Measurements from ENCODE around the gene LAMC2. TPM values are rescaled to one million over a fixed set of nuclear protein-coding genes. Genes with fewer than 3 reads are reported as not detected.

LAMC2 gene
- polyA plus RNA-seq, 1 donor (not counting 4 experiments of a cell fraction or from before 2014, with no cell fraction given), result 1,627 TPM

- no peak for TF ChIP-seq CTCF (optimal IDR thresholded peaks at IDR 0.05 in 1 of 3, IDR thresholded peaks at IDR 0.05 in 1 of 3, conservative IDR thresholded peaks at IDR 0.05 in 1 of 3; ENCODE audit: extremely low read depth in 1 of 3, insufficient read depth in 2 of 3, low read length in 3 of 3)
- no peak for TF ChIP-seq EZH2 (IDR thresholded peaks at IDR 0.05; ENCODE audit: low read length)
- H3K9me3 ChIP-seq (ENCODE audit: control insufficient read depth, low read depth, low read length), result no peaks in the 10 kb centered on the region
- FAIRE-seq (no peak), DNase-seq (ENCODE audit: low read depth, low spot score) (no peak)
- H3K9me1 ChIP-seq (ENCODE audit: control insufficient read depth, extremely low read depth, insufficient read depth, low read length), result no peaks in the 10 kb centered on the region
- no peak overlapping the region for H3K4me3 ChIP-seq (ENCODE audit: control insufficient read depth in 2 of 3, extremely low read depth in 1 of 3, insufficient read depth in 2 of 3, low read depth in 1 of 3, low read length in 3 of 3)
- peak overlapping the region; percentile 46 for H2AFZ ChIP-seq (ENCODE audit: control insufficient read depth, low read length)
- no peak overlapping the region for H3K4me2 ChIP-seq (ENCODE audit: control insufficient read depth, extremely low read depth, insufficient read depth, low read depth, low read length)
- H3K27ac ChIP-seq (ENCODE audit: control insufficient read depth, insufficient read depth, low read length), result no peak overlapping the region
- H3K36me3 ChIP-seq (ENCODE audit: control insufficient read depth in 2 of 2, extremely low read depth in 1 of 2, insufficient read depth in 2 of 2, low read length in 2 of 2), result no peaks in the 10 kb centered on the region
- H3K9ac ChIP-seq (ENCODE audit: control insufficient read depth, extremely low read depth, insufficient read depth, low read length), result no peak overlapping the region
- H3K4me1 ChIP-seq (ENCODE audit: control insufficient read depth, extremely low read depth, insufficient read depth, low read length), result peaks cover 26% of the 10 kb centered on the region
- no peaks in the 10 kb centered on the region for H3K27me3 ChIP-seq (ENCODE audit: control insufficient read depth, extremely low read depth, insufficient read depth, low read length)
- no peaks in the 10 kb centered on the region for H3K79me2 ChIP-seq (ENCODE audit: control insufficient read depth, insufficient read depth, low read length)
- dilution Hi-C loops (cut with MboI; ENCODE audit: extremely low pct_ligation_motif_present, low sequenced_read_pairs), result no loop called here
- H4K20me1 ChIP-seq (ENCODE audit: control insufficient read depth, extremely low read depth, insufficient read depth, low read length), result no peaks in the 10 kb centered on the region
Measured at GRCh38 chr1:183168308-183168707, 17.8 kb upstream of the LAMC2 start.

GRCh38 chr1:183173828-183174227 lies 12.2 kb upstream of the LAMC2 start:
- TF ChIP-seq EZH2 (IDR thresholded peaks at IDR 0.05; ENCODE audit: low read length), result no peak
- TF ChIP-seq CTCF (optimal IDR thresholded peaks at IDR 0.05 in 1 of 3, IDR thresholded peaks at IDR 0.05 in 1 of 3, conservative IDR thresholded peaks at IDR 0.05 in 1 of 3; ENCODE audit: extremely low read depth in 1 of 3, insufficient read depth in 2 of 3, low read length in 3 of 3), result no peak
- Histone ChIP-seq H3K4me1 (ENCODE audit: control insufficient read depth, extremely low read depth, insufficient read depth, low read length) (peaks cover 10% of the 10 kb centered on the region), H3K9me3 (ENCODE audit: control insufficient read depth, low read depth, low read length) (no peaks in the 10 kb centered on the region), H3K36me3 (ENCODE audit: control insufficient read depth in 2 of 2, extremely low read depth in 1 of 2, insufficient read depth in 2 of 2, low read length in 2 of 2) (no peaks in the 10 kb centered on the region), H3K4me3 (ENCODE audit: control insufficient read depth in 2 of 3, extremely low read depth in 1 of 3, insufficient read depth in 2 of 3, low read depth in 1 of 3, low read length in 3 of 3) (no peak overlapping the region), H3K79me2 (ENCODE audit: control insufficient read depth, insufficient read depth, low read length) (no peaks in the 10 kb centered on the region), H4K20me1 (ENCODE audit: control insufficient read depth, extremely low read depth, insufficient read depth, low read length) (no peaks in the 10 kb centered on the region), H3K27me3 (ENCODE audit: control insufficient read depth, extremely low read depth, insufficient read depth, low read length) (no peaks in the 10 kb centered on the region), H3K9ac (ENCODE audit: control insufficient read depth, extremely low read depth, insufficient read depth, low read length) (no peak overlapping the region), H2AFZ (ENCODE audit: control insufficient read depth, low read length) (no peak overlapping the region), H3K27ac (ENCODE audit: control insufficient read depth, insufficient read depth, low read length) (no peak overlapping the region), H3K4me2 (ENCODE audit: control insufficient read depth, extremely low read depth, insufficient read depth, low read depth, low read length) (no peak overlapping the region), H3K9me1 (ENCODE audit: control insufficient read depth, extremely low read depth, insufficient read depth, low read length) (no peaks in the 10 kb centered on the region)
- DNase-seq (ENCODE audit: low read depth, low spot score) (no peak), FAIRE-seq (no peak)
- dilution Hi-C loops (cut with MboI; ENCODE audit: extremely low pct_ligation_motif_present, low sequenced_read_pairs), result no loop called here
